ENCODE measurements around the gene TMCC2.
"Not testable (repeated sequence)": the region's sequence is repeated elsewhere in the genome, so short reads cannot be mapped to it uniquely, and the experiment has no call there.

Gene TMCC2, protein sequence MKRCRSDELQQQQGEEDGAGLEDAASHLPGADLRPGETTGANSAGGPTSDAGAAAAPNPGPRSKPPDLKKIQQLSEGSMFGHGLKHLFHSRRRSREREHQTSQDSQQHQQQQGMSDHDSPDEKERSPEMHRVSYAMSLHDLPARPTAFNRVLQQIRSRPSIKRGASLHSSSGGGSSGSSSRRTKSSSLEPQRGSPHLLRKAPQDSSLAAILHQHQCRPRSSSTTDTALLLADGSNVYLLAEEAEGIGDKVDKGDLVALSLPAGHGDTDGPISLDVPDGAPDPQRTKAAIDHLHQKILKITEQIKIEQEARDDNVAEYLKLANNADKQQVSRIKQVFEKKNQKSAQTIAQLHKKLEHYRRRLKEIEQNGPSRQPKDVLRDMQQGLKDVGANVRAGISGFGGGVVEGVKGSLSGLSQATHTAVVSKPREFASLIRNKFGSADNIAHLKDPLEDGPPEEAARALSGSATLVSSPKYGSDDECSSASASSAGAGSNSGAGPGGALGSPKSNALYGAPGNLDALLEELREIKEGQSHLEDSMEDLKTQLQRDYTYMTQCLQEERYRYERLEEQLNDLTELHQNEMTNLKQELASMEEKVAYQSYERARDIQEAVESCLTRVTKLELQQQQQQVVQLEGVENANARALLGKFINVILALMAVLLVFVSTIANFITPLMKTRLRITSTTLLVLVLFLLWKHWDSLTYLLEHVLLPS

DNA sequence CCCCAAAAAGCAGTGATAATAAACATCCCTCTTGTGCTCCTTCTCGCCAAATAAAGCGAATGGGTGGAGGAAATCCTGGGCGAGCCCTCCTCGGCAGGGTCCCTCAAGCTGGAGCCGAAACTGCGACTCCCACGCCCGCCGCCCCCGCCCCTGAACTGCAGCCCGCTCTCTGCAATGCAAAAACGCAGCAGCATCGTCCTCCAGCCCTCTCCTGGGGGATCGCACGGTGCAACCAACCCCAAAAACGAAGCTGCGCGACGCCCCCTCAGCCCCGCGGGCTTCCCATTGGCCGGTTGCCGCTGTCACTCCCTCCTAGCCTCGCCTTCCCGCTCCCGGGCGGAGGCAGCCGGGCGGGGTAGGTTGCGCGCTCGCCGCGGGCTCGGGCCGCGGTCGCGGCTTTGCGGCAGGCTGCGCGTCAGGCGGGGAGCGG is at the start of gene TMCC2:
TMCC2 (plus strand) TSS at position 363 of the 430 bp plus-strand sequence. CDS start 619 bp downstream, outside the sequence.
- peak; percentile 82 for DNase-seq

DNA sequence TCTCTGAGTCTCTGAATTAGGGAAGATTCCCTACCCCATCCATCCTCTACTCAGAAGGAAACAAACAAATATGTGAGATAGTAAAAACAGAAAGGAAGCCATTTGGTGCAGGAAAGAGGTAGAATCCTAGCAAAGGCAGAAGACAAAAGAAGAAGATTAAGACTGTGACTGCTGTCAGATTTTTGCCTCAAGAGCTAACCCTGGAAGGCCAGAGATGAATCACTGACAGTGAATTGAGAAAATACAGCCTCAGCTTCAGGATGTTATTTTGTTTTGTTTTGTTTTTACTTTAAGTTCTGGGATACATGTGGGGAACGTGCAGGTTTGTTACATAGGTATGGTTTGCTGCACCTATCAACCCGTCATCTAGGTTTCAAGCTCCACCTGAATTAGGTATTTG is 47.9 kb upstream of the TMCC2 start:
- DNase-seq = no peak

DNA sequence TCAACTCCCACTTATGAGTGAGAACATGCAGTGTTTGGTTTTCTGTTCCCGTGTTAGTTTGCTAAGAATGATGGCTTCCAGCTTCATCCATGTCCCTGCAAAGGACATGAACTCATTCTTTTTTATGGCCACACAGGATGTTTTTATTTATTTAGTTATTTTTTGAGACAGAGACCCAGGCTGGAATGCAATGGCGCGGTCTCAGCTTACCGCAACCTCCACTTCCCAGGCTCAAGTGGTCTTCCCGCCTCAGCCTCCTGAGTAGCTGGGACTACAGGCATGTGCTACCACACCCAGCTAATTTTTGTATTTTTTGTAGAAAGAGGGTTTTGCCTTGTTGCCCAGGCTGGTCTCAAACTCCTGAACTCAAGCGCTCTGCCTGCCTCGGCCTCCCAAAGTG is 47.4 kb upstream of the TMCC2 start:
- DNase-seq = not testable (repeated sequence)

DNA sequence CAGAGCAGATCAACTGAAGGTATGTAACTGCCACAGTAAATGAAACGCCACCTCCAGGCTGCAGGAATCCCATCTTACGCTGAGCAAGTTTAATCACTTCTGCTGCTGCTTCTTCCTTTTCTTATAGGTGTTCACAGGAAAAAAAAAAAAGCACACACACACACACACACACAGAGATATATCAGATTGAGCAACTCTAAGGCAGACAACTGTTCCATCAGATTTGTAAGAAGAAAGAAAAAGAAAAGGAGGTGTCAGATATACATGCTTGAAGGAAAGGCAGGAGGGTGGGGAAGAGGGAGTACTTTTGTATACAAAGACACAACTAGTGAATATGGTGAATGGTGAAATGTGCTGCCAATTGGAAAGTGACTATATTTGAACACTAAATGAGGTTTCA is 44.8 kb upstream of the TMCC2 start:
- DNase-seq = no peak

DNA sequence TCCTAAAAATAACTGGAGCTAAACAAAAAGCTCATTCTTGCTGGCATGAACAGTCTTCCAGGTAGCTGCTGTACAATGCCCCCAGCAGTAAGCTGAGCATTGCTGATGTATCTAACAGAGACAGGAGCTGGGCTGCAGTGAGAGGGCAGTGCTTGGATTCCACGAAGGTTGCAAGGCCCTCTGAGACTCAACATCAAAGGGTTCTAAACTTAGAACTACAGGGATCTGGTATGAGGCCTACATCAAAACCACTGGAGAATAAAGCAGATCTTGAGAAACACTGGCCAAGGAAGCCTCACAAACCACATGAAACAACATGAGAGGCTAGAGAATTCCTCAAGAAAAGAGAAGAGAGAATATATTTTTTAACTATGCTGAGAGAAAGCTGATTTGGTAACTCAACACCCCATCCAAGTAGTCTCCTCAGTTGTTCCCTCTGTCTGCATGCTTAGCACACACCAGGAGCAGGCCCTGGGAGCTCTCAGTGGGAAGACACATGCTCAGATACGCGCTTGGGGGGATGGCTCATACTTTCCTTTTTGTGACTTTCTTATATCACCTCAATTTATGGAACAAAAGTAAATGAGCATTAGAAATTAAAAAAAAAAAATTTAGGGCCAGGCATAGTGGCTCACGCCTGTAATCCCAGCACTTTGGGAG is 43.9 kb upstream of the TMCC2 start:
- DNase-seq = no peak

DNA sequence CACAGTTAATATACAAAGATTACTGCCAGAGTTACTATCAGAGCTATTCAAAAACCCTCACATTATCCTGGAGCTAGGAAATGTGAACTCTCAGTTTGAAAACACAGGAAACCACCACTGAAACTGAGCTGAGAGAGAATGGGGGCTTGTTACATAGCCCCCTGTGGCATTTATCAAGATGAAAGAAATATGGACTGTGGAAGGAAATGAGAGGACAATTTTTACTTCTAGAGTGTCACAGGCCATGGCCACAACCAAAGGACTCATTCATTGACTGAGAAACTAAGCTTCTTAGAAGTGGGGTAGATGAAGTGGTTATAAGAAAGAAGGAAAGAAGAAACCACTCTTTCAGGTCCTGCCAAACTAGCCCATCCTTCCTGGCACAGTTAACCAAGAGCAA is 41.6 kb upstream of the TMCC2 start:
- DNase-seq = no peak

DNA sequence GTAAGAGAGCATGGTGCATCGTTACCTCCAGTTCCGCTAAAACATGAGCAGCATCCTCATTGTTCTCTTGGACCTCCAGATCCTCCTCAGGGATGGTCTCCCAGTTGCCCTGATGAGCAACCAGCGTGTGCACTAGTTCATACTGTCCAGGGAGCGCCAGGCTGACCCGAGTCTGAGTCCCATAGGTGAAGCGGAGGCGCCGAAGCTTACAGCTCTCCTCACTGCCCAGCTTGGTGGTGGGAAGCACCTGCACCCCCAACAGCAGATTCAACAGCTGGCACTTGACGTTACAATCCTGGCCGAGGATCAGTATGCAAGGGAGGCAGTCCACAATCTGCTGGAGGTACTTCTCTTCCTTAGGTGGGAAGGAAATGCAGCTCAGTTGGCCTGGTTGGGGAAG is 40.3 kb upstream of the TMCC2 start:
- no peak for DNase-seq

DNA sequence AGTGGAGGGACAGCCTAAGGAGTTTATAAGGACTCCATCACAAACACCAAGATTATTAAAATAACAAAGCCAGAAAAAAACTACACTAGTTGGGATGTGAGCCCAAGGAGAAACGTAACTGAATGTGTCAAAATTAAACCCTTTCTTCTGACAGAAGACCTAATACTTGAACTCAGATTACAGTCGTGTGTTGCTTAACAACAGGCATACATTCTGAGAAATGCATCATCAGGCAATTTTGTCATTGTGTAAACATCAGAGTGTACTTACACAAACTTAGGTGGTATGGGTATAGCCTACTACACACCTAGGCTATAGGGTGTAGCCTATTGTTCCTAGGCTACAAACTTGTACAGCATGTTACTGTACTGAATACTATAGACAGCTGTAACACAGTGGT is 39.6 kb upstream of the TMCC2 start:
- no peak for DNase-seq

DNA sequence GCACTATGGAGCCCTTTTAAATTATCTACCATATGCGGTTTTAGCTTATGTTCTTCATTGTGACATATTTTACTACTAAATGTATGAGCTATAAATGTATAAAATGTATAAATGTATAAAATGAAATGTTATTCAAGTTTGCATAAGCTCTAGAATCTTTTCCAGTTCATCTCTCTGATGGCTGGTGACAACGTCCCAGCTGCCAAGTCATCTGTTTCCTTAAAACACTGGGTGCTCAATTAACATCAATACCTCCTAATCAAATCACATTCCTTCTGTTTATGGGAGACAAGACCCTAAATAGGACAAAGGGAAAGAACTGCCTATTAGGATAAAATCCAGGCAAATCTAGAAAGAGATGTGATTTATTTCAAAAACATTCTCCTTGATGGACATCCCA is 39.1 kb upstream of the TMCC2 start:
- DNase-seq = no peak

DNA sequence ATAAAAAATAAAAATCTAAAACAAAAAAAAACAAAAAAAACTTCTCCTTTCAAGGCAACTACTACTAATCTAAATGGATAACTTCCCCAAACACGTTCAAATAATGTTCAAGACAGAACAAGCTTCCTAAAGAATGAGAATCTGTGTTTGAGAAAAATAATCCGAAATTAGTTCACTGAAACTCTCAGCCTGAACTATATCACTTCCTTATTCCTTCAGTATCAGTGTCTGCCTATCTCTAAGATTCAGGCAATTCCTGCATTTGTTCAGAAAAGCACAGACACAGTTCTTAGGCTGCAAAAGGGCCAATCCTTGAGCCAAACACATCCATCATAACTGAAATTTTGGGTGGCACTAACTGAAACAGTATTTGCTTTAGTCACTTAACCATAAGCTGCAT is 38.6 kb upstream of the TMCC2 start:
- DNase-seq = no peak

DNA sequence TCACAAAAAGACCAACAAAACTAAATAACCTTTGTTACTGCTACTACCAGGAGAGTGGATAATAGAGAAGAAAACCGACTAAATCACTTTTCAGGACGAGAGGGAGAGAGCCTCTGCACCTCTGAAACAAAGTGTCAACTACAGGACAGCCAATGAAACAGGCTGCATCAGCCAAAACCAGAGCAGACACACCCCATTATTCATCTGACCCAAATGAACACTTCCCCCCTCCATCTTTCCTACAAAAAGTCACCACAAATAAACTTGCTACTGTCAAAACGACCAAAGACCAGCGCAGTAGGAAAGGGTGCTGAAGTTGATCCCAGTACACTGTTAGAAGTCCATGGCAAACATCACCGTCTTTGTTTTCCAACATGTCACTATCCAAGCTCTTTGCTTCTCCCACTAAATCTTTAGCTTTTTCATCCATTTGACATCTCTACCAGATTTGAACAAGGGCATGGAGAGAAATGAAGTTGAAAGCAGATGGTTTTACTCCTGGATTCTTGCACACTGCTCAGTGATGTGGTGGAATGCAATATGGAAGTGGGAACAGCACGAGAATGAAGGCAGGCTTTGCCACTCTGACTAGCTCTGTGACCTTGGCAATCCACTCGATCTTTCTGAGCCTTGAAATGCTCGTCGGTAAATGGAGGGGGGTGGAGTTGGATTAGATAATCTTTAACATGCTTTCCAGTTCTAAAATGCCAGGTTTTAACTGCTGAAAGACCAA is 36.7 kb upstream of the TMCC2 start:
- DNase-seq = no peak

DNA sequence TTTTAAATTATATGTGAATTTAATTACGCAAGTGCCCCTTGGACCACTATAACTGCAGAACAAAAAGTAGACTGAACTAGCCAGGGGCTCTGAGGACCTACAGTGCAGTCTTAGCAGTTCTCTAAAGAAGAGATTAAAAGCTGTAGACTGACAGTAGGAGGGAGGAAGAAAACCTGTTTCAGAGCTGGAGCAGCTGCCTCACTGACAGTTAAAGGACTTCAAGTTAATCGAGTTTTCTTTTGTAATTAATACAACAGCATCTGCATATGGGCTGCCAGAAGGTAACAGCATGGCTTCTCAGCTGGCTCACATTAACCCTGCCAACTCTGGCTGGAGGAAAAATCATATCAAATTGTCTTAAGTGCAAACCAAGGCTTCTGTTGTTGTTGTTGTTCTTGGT is 36.1 kb upstream of the TMCC2 start:
- no peak for DNase-seq

DNA sequence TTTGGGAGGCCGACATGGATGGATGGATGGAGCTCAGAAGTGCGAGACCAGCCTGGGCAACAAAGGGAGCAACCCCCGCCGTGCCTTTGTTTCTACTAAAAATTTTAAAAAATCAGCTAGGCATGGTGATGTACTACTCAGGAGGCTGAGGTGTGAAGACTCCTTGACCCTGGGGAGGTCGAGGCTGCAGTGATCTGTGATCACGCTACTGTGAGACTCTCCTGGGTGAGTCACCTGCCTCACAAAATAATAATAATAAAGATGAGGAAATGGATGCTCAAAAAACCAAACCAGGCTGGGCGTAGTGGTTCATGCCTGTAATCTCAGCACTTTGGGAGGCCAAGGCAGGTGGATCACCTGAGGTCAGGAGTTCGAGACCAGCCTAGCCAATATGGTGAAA is 35.5 kb upstream of the TMCC2 start:
- no peak for DNase-seq

DNA sequence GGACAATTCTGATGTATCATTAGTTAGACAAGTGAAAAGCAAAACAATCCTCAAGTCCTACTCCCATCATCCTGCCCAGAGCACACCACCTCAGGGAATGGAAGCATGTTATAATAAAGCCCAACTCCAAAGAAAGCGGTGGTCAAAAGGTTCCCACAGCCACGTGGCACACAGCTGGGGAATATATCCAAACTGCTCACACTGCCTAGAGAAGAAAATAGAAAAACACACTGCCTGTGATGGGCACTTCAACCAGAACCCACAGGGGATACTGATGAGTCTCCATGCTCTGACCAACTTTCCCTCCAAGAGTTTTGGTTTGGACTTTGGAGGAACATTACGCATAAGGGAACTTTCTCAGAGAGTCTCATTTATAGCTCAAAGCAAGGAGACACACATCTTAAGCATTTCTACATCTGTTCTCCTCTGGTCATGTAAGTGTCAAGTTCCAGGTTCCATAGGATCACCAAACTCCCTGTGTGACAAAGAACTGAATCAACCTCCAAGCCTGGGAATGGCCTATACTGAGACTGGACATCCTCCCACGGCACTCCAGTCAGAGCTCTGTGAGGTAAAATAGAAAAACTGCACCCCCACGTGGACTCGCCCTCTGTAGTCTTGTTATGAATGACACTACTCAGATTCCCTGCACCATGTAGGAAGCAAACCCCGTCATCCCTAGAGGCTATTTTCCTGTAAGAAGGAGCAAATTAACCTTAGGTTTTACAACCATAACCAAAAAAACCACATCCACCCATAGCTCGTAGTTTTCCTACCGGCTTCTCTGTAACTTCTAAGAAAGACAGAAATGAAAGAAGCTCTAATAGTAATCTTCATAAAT is 28.4 kb upstream of the TMCC2 start:
- DNase-seq = no peak

DNA sequence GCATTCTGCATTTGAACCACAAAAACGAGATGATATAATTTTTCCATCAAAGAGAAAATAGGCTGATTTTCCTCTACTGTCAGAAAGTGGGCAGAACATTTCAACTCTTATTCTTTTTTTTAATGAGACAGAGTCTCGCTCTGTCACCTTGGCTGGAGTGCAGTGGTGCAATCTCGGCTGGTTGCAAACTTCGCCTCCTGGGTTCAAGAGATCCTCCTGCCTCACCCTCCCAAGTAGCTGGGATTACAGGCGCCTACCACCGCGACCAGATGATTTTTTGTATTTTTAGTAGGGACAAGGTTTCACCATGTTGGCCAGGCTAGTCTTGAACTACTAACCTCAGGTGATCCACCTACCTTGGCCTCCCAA is 27.8 kb upstream of the TMCC2 start:
- DNase-seq = no peak

DNA sequence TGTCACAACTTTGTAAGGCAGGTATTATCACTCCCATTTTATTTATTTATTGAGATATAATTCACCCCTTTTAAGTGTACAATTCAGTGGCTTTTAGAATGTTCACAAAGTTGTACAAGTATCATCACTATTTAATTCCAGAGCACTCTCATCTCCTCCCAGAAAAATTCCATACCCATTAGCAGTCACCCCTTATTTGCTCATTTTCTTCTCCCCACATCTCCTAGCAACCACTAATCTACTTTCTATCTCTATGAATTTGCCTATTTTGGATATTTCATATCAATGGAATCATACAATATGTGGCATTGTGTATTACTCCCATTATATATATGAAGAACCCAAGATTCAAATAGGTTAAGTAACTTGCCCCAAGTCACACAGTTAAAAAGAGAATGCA is 23.2 kb upstream of the TMCC2 start:
- no peak for DNase-seq

DNA sequence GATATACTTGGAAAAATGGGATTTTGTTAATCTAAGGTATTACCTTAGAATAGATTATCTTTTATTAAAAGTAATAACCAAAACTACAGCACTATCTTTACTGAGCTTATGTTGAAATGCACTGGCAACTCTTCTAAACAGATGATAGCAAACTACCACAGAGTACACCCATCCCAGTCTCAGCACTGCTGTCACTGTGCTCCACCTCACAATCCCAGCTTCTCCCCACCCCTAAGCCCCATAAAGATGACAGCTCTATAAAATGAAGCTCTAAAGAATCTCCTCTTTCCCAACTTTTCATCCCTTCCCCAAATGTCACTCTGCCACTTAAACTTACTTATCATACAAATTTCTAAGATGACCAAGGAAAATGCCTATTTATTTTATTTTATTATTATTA is 22.7 kb upstream of the TMCC2 start:
- DNase-seq = no peak

DNA sequence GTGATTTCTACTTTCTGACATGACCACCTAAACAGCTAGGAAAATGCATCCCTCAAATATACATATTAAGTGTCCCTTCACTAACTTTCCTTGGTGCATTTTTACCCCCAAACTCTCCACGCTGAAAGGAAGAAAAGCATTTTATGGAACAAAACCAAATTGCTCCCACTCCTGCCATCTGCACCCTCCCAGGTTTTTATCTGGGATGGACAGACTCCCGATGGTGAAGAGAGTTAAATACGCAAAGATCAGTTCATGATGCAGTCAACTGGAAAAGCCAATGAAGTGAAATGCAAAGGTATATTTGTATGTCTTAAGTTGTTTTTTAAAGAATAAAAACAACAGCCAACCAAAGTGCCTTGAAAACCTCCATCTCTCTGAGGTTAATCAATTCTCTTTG is 18.9 kb upstream of the TMCC2 start:
- DNase-seq = no peak

DNA sequence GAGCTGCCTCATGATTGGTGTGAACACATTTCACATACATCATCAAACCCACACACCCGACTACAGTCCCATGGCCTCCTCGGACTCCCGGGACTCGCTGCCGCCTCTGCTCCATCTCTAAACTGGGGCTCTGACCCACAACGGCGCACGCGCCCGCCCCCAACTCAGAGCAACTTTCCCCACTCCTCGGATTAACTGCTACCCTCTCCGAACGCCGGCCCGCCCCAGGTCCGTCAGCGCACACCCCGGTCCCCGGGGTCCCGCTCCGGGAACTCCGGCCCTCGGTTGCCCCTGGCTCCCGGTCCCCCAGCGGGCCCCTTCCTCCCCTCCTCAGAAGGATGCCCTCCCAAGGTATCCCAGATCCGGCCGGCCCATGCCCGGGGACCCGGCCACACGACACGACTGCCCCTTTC is 17.0 kb upstream of the TMCC2 start:
- no peak for DNase-seq

DNA sequence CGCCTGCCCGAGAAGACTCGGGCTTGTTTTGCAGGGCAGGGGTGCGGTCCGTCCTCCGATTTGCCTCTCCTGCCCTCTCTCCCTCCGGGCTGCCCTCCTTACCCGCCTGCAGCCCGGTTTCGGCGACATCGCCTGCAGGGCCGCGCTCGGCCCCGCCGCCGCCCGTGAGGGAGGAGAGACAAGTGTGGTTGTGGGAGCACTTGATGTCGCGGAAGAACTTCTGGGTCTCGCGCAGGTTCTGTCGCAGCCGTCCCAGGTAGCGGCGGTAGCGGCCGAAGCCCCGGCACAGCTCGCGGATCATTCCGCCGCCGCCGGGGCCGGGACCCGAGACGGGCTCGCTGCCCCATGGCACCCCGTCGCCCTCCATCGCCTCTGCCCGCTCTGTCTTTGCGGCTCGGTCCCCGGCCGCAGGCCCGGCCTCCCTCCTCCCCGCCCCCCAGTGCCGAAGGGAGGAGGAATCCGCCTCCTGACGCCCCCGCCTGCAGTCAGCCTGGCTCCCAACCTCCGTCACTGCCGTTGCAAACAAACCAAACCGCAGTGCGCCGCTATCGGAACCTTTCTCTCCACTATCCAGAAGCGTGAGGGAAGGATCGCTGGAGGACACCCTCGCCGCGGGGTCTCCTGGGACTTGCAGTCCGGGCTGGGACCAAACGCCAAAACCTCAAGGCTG is 16.4 kb upstream of the TMCC2 start, which contains the start of gene DSTYK:
DSTYK (minus strand) TSS at position 534 of the 670 bp plus-strand sequence; CDS start at position 367, 167 bp downstream.
- DNase-seq = peak; percentile 93

DNA sequence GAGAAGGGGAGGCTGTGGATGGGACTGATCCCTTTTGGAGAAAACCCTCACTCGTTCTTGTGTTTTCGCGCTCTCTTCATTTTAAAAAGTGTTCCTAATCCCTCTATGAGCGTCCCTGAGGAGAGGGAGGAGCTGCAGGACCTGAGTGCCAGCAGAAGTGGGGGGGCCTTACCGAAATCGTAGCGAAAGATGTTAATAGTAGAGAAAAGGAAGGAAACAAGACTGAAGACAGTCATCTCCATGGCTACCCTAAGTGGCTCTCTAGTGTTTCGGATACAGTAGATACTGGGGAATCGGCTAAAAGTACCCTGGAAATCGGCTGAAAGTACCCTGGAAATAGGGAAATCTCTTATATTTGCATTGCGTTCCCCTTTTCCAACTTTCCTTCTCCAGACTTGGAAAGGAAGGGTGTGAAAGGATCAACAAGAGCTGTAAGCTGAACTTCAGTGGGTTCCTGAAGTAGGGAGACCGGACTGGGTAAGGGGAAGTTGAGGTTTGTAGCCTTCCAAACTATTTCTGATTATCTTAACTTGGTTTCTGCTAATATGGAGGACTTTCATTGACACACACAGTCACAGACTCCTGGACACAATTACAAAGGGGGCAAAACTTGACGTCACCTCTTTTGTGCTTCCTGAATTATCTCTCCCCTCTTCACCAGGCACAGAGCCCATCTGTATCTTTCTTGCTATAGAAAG is 15.8 kb upstream of the TMCC2 start:
- DNase-seq = no peak

Measured in CD4-positive, alpha-beta T cell treated with Interleukin-21 for 1 hour (primary cell).